ENCODE data around the gene HIVEP3.

DNA sequence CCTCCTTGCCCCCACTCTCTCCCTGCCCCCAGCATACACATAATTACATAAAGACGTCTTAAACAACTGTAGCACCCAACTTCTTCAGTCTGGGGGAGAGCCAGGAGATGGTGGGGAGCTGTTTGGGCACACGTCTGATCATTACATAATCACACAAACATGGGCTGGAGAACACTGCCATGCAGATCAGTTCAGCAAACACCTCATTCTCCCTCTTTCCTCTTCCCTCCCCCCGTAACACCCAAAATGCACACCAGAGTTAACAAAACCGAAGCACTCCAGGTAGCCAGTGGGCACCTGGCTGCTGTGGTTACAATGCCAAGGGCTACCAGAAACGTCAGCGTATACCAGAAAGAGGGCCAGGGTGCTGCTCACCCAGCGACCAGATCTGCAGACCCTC, 1.6 kb downstream of the HIVEP3 start:
- TF ChIP-seq CTCF (IDR thresholded peaks at IDR 0.05) (no peak), POLR2A (IDR thresholded peaks at IDR 0.05) (no peak)

All from right lobe of liver (tissue), 4 donors.